WTC11 (cell line): ENCODE results near the gene KCNIP1. TPM values are rescaled to one million over a fixed set of nuclear protein-coding genes. Genes with fewer than 3 reads are reported as not detected.

Experiments
- ATAC-seq: fragments of 200-7000 bp; cut with Tn5 transposase; 2 replicates; pipeline ENCODE4 v1.10.0; 2021; ENCODE audit warnings: mild to moderate bottlenecking, moderate library complexity
- CTCF ChIA-PET: fragments of 300-600 bp; sonication (Branson Sonifier 250); formaldehyde crosslinking; loops from one replicate; lab custom pipeline; 2021; ENCODE audit warnings: antibody characterized with exemption; lab: Charles Lee
- POLR2A ChIA-PET: fragments of 350-600 bp; sonication (Branson Sonifier 250); formaldehyde crosslinking; loops from one replicate; lab custom pipeline; 2021; ENCODE audit warnings: antibody characterized with exemption; lab: Charles Lee
- DNase-seq: peaks from one replicate; pipeline ENCODE4 v3.0.0; 2021; ENCODE audit warnings: low spot score
- H3K27ac Mint-ChIP-seq: 2 replicates; pipeline ENCODE4 v1.8.0; 2021; ENCODE audit warnings: mixed read lengths
- H3K27me3 Mint-ChIP-seq: 2 replicates; pipeline ENCODE4 v1.8.0; 2021; ENCODE audit warnings: low read depth, mild to moderate bottlenecking, moderate library complexity, mixed read lengths
- H3K36me3 Mint-ChIP-seq: 2 replicates; pipeline ENCODE4 v1.8.0; 2021; ENCODE audit warnings: mixed read lengths
- H3K4me1 Mint-ChIP-seq: 2 replicates; pipeline ENCODE4 v1.8.0; 2022; ENCODE audit warnings: mixed read lengths
- H3K4me3 Mint-ChIP-seq: 2 replicates; pipeline ENCODE4 v1.8.0; 2021; ENCODE audit warnings: mild to moderate bottlenecking, moderate library complexity, mixed read lengths
- H3K9me3 Mint-ChIP-seq: 2 replicates; pipeline ENCODE4 v1.8.0; 2021; ENCODE audit warnings: mixed read lengths
- CBFB ChIP-seq: sonication (generic); formaldehyde crosslinking; IDR thresholded peaks from 2 replicates; pipeline ENCODE4 v1.8.1; 2022; ENCODE audit warnings: mild to moderate bottlenecking, low read depth, missing genetic modification reagents
- CREB1 ChIP-seq: sonication (generic); formaldehyde crosslinking; IDR thresholded peaks from 2 replicates; pipeline ENCODE4 v1.8.0; 2023; ENCODE audit warnings: mild to moderate bottlenecking, missing genetic modification reagents
- EMX1 ChIP-seq: fragments of 250-450 bp; sonication (Bioruptor Pico); IDR thresholded peaks from 2 replicates; pipeline ENCODE4 v1.8.0; 2021; ENCODE audit warnings: mild to moderate bottlenecking
- ESRRA ChIP-seq: sonication (generic); formaldehyde crosslinking; IDR thresholded peaks from 2 replicates; pipeline ENCODE4 v1.8.1; 2022; ENCODE audit warnings: mild to moderate bottlenecking, missing genetic modification reagents, borderline replicate concordance
- FOXJ3 ChIP-seq: sonication (generic); formaldehyde crosslinking; IDR thresholded peaks from 2 replicates; pipeline ENCODE4 v1.9.0; 2021; ENCODE audit warnings: missing genetic modification reagents, mild to moderate bottlenecking, borderline replicate concordance
- FOXK1 ChIP-seq: sonication (generic); formaldehyde crosslinking; IDR thresholded peaks from 2 replicates; pipeline ENCODE4 v1.8.0; 2022; ENCODE audit warnings: mild to moderate bottlenecking, moderate library complexity, missing genetic modification reagents
- GABPB1 ChIP-seq: sonication (generic); formaldehyde crosslinking; IDR thresholded peaks from 2 replicates; pipeline ENCODE4 v1.8.1; 2023; ENCODE audit warnings: mild to moderate bottlenecking, missing genetic modification reagents
- JAZF1 ChIP-seq: fragments of 250-450 bp; sonication (Bioruptor Pico); IDR thresholded peaks from 2 replicates; pipeline ENCODE4 v1.9.0; 2021; ENCODE audit warnings: moderate library complexity, mild to moderate bottlenecking, inconsistent platforms
- KAT7 ChIP-seq: sonication (generic); formaldehyde crosslinking; IDR thresholded peaks from 2 replicates; pipeline ENCODE4 v1.8.1; 2023; ENCODE audit warnings: missing genetic modification reagents, mild to moderate bottlenecking, borderline replicate concordance
- MYBL2 ChIP-seq: sonication (generic); formaldehyde crosslinking; IDR thresholded peaks from 2 replicates; pipeline ENCODE4 v1.8.1; 2023; ENCODE audit warnings: mild to moderate bottlenecking, moderate library complexity, missing genetic modification reagents
- PRRX2 ChIP-seq: fragments of 250-450 bp; sonication (Bioruptor Pico); IDR thresholded peaks from 2 replicates; pipeline ENCODE4 v1.8.0; 2021; ENCODE audit warnings: mild to moderate bottlenecking
- SMAD3 ChIP-seq: sonication (generic); formaldehyde crosslinking; IDR thresholded peaks from 2 replicates; pipeline ENCODE4 v1.8.0; 2022; ENCODE audit warnings: missing genetic modification reagents, mild to moderate bottlenecking, borderline replicate concordance
- SOX15 ChIP-seq: fragments of 250-450 bp; sonication (Bioruptor Pico); IDR thresholded peaks from 2 replicates; pipeline ENCODE4 v1.9.0; 2021; ENCODE audit warnings: mild to moderate bottlenecking
- SP1 ChIP-seq: sonication (generic); formaldehyde crosslinking; conservative IDR thresholded peaks from 2 replicates; pipeline ENCODE4 v1.8.1; 2022; ENCODE audit warnings: missing genetic modification reagents
- total RNA-seq: library from RNA; stranded (reverse); gene quantifications from 3 replicates; pipeline ENCODE4 v1.2.3, GENCODE V29; 2021
- TF ChIP-seq, protein P1 (sequence below): sonication (generic); formaldehyde crosslinking; IDR thresholded peaks from 2 replicates; pipeline ENCODE4 v1.8.1; 2022; ENCODE audit warnings: mild to moderate bottlenecking, moderate library complexity, missing genetic modification reagents
- TF ChIP-seq, protein P2 (sequence below): sonication (generic); formaldehyde crosslinking; IDR thresholded peaks from 2 replicates; pipeline ENCODE4 v1.8.1; 2023; ENCODE audit warnings: mild to moderate bottlenecking, missing genetic modification reagents, moderate library complexity
- TF ChIP-seq, protein P3 (sequence below): sonication (generic); formaldehyde crosslinking; conservative IDR thresholded peaks from 2 replicates; pipeline ENCODE4 v1.8.1; 2022; ENCODE audit warnings: mild to moderate bottlenecking, missing genetic modification reagents
- TF ChIP-seq, protein P4 (sequence below): sonication (generic); formaldehyde crosslinking; IDR thresholded peaks from 2 replicates; pipeline ENCODE4 v1.8.1; 2022; ENCODE audit warnings: low read depth, mild to moderate bottlenecking, moderate library complexity, missing genetic modification reagents, borderline replicate concordance
- TF ChIP-seq, protein P5 (sequence below): fragments of 250-450 bp; sonication (Bioruptor Pico); IDR thresholded peaks from 2 replicates; pipeline ENCODE4 v1.9.0; 2021; ENCODE audit warnings: mild to moderate bottlenecking
- TF ChIP-seq, protein P6 (sequence below): sonication (generic); formaldehyde crosslinking; IDR thresholded peaks from 2 replicates; pipeline ENCODE4 v1.8.0; 2023; ENCODE audit warnings: missing genetic modification reagents
- TF ChIP-seq, protein P7 (sequence below): fragments of 250-450 bp; sonication (Bioruptor Pico); IDR thresholded peaks from 2 replicates; pipeline ENCODE4 v1.8.0; 2021; ENCODE audit warnings: mild to moderate bottlenecking

KCNIP1 gene
- total RNA-seq, 1 experiment from 2014 or later: 0.59 TPM

DNA sequence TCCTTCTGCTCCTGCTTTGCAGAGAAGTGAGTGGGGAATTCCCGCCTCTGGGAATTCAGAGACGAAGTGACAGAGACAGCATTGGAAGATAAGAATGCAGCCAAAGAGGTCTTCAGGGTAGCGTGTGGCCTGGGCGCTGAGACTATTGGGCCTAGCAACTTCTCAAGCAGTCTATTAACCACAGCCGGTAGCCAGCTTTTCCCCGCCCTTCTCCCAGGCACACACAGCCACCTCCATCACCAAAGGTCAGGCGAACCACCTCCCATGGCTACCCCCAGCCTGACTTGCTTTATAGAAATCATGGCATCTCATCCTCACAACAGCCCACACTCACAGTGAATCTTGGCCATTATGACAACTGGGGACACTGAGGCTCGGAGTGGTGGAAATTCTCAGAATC lies 124.2 kb downstream of the KCNIP1 start:
- ChIA-PET CTCF (interaction anchor here (1.5 kb wide), 1 partner anchor 193 kb away, joined by 3 read pairs; no protein-coding TSS in a partner anchor), POLR2A (no interaction called here)
- H3K4me1 Mint-ChIP-seq: peaks cover 33% of the 10 kb centered on the region
- H3K4me3 Mint-ChIP-seq: no peak overlapping the region
- no peak overlapping the region for H3K27ac Mint-ChIP-seq
- ATAC-seq (no peak), DNase-seq (no peak)
- TF ChIP-seq, protein P1, sequence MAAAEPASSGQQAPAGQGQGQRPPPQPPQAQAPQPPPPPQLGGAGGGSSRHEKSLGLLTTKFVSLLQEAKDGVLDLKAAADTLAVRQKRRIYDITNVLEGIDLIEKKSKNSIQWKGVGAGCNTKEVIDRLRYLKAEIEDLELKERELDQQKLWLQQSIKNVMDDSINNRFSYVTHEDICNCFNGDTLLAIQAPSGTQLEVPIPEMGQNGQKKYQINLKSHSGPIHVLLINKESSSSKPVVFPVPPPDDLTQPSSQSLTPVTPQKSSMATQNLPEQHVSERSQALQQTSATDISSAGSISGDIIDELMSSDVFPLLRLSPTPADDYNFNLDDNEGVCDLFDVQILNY (CRISPR knock-in tag): no peak
- TF ChIP-seq, protein P2, sequence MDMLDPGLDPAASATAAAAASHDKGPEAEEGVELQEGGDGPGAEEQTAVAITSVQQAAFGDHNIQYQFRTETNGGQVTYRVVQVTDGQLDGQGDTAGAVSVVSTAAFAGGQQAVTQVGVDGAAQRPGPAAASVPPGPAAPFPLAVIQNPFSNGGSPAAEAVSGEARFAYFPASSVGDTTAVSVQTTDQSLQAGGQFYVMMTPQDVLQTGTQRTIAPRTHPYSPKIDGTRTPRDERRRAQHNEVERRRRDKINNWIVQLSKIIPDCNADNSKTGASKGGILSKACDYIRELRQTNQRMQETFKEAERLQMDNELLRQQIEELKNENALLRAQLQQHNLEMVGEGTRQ (CRISPR knock-in tag): no peak
- no peak for TF ChIP-seq FOXJ3 (CRISPR knock-in tag)
- no peaks in the 10 kb centered on the region for H3K36me3 Mint-ChIP-seq
- no peaks in the 10 kb centered on the region; the same call in 1 of the 2 replicates for H3K27me3 Mint-ChIP-seq
- no peaks in the 10 kb centered on the region for H3K9me3 Mint-ChIP-seq

DNA sequence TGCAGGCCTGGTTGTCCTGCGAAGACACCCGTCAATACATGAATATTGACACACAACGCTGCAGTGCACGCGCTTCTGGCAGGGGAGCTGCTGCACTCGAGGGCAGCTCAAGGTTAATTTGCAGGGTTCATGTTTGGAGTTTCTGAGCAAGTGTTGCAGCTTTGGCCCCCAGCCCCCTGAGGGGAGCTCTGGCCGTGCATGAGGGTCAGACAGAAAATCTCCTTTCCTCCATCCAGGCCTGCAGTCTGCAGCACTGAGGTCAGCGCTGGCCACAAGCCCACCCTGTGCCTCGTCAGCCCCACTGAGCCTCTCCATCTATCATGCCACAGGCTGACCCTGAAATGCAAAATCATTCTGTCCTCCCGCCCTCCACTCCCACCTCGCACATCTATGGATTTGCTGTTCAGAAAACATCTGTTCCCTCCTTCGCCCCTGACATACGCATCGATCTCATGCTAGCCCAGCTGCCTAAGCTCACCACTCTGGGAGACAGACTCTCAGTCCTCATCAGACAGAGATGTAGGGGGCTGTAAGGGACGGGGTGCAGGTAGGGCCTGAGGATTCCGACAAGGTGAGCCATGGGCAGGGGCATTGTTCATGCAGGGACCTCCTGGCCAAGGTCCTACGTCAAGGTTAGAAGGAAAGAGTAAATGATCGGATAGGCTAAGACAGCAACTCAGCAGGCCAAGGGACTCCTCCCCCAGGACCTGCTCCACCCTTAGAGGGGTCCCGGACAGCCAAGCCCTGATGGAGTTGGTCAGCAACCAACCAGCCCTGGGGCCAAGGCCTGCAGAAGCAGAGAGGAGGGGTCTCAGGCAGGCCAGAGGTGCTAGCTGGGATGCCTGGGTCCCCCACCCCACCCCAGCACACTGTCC lies 125.1 kb downstream of the KCNIP1 start:
- TF ChIP-seq, protein P3, sequence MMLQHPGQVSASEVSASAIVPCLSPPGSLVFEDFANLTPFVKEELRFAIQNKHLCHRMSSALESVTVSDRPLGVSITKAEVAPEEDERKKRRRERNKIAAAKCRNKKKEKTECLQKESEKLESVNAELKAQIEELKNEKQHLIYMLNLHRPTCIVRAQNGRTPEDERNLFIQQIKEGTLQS: no peak
- TF ChIP-seq CREB1 (CRISPR knock-in tag): no peak
- TF ChIP-seq JAZF1 (CRISPR knock-in tag): no peak
- TF ChIP-seq SOX15: no peak
- no peak for TF ChIP-seq MYBL2 (CRISPR knock-in tag)
- no peak for TF ChIP-seq SMAD3 (CRISPR knock-in tag)
- TF ChIP-seq KAT7 (CRISPR knock-in tag): no peak
- no peak for TF ChIP-seq CBFB (CRISPR knock-in tag)
- TF ChIP-seq ESRRA (CRISPR knock-in tag): no peak
- TF ChIP-seq, protein P4, sequence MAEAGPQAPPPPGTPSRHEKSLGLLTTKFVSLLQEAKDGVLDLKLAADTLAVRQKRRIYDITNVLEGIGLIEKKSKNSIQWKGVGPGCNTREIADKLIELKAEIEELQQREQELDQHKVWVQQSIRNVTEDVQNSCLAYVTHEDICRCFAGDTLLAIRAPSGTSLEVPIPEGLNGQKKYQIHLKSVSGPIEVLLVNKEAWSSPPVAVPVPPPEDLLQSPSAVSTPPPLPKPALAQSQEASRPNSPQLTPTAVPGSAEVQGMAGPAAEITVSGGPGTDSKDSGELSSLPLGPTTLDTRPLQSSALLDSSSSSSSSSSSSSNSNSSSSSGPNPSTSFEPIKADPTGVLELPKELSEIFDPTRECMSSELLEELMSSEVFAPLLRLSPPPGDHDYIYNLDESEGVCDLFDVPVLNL: no peak
- TF ChIP-seq SP1: no peak
- TF ChIP-seq, protein P5, sequence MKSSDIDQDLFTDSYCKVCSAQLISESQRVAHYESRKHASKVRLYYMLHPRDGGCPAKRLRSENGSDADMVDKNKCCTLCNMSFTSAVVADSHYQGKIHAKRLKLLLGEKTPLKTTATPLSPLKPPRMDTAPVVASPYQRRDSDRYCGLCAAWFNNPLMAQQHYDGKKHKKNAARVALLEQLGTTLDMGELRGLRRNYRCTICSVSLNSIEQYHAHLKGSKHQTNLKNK (CRISPR knock-in tag): no peak
- no peak for TF ChIP-seq GABPB1 (CRISPR knock-in tag)
- TF ChIP-seq, all 79 proteins: peak for 0
- ATAC-seq (no peak), DNase-seq (no peak)
- H3K36me3 Mint-ChIP-seq: no peaks in the 10 kb centered on the region
- no peak overlapping the region for H3K27ac Mint-ChIP-seq
- ChIA-PET POLR2A (no interaction called here), CTCF (interaction anchor here (1.5 kb wide), 1 partner anchor 194 kb away, joined by 3 read pairs; no protein-coding TSS in a partner anchor)
- H3K27me3 Mint-ChIP-seq: no peaks in the 10 kb centered on the region; the same call in 1 of the 2 replicates
- no peak overlapping the region for H3K4me3 Mint-ChIP-seq
- H3K4me1 Mint-ChIP-seq: peaks cover 40% of the 10 kb centered on the region
- no peaks in the 10 kb centered on the region for H3K9me3 Mint-ChIP-seq

DNA sequence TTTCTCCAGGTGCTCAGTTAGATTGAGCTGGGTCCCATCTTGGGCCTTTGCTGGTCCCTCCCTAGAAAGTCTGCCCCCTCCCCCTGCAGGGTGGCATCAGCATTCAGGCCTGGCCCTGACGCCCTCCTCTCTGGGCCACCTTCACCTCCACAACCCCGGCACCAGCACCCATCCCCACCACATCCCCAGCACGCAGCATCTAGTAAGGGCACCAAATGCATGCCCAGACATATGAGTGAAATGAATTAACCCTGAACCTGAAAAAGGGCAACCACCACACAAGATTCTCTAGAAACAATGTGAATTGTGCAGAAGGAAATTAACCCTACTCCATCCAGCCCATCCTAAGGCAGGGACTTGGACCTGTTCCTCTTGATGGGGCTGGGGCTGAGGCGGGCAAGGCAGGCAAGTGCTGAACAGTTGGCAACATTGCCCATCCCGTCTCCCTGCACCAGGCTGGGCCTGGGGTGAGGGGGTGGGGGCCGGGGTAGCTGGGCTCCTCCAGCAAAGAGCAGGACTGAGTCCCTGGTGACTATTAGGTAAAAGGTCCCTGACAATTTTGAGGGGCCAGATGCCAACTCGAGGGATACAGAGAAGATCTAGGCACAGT lies 125.9 kb downstream of the KCNIP1 start:
- DNase-seq (no peak), ATAC-seq (no peak)
- Mint-ChIP-seq H3K27ac (no peak overlapping the region), H3K36me3 (no peaks in the 10 kb centered on the region), H3K27me3 (no peaks in the 10 kb centered on the region; the same call in 1 of the 2 replicates), H3K9me3 (no peaks in the 10 kb centered on the region), H3K4me1 (peaks cover 41% of the 10 kb centered on the region), H3K4me3 (no peak overlapping the region)
- POLR2A ChIA-PET: no interaction called here
- no peak for TF ChIP-seq PRRX2 (CRISPR knock-in tag)
- TF ChIP-seq, protein P6, sequence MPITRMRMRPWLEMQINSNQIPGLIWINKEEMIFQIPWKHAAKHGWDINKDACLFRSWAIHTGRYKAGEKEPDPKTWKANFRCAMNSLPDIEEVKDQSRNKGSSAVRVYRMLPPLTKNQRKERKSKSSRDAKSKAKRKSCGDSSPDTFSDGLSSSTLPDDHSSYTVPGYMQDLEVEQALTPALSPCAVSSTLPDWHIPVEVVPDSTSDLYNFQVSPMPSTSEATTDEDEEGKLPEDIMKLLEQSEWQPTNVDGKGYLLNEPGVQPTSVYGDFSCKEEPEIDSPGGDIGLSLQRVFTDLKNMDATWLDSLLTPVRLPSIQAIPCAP (CRISPR knock-in tag): no peak
- no peak for TF ChIP-seq EMX1
- no peak for TF ChIP-seq SP1
- TF ChIP-seq, protein P7, sequence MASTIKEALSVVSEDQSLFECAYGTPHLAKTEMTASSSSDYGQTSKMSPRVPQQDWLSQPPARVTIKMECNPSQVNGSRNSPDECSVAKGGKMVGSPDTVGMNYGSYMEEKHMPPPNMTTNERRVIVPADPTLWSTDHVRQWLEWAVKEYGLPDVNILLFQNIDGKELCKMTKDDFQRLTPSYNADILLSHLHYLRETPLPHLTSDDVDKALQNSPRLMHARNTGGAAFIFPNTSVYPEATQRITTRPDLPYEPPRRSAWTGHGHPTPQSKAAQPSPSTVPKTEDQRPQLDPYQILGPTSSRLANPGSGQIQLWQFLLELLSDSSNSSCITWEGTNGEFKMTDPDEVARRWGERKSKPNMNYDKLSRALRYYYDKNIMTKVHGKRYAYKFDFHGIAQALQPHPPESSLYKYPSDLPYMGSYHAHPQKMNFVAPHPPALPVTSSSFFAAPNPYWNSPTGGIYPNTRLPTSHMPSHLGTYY (CRISPR knock-in tag): no peak
- TF ChIP-seq FOXK1: no peak
- CTCF ChIA-PET: no interaction called here
